ENCODE measurements around the gene SEPTIN11. TPM values are rescaled to one million over a fixed set of nuclear protein-coding genes. Genes with fewer than 3 reads are reported as not detected.

SEPTIN11 gene
- 187 and 192 TPM in 2 replicates for total RNA-seq
- long read RNA-seq, full-length matches to known transcripts, result 137 of 301 reads
- long read RNA-seq, partial matches to known transcripts, result 44 of 301 reads
- long read RNA-seq, other reads (novel, unspliced or antisense), result 120 of 301 reads

DNA sequence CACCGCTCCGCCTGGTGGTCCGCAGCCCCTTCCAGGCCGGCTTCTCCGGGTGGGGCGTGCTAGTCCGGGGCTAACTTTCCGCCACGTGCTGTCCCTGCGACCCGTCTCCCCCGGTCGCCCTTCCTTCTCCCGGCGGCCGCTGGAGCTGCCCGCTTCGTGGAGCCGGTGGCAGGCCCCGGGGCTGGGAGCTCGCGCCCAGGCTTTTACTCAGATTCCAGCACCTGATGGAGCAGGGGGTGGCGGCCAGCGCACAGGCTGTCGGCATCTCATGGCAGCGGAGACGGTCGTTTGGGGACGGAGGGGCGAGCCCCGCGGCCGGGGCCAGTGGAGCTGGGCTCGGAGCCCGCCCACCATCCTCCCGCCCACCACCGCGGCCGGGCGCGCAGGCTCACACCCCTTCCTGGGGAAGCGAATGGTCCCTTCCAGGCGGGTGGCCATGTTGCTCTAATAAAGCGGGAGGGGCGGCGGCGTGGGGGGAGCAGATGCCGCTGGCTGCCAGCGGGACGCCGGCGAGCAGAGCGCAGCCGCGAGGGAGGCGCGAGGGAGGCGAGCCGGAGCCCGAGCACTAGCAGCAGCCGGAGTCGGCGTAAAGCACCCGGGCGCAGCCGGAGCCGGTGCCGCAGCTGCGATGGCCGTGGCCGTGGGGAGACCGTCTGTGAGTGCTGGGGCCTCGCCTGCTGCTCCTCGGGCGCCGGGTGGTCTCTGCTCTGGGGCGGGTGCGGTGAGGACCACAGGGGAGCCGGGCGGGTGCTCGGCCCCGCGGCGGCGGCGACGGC lies at the start of gene SEPTIN11:
Gene SEPTIN11, plus strand, starts transcription at position 477 of the 776 bp plus-strand sequence. Its CDS starts 152 bp downstream, at position 629.
- peak within 1 kb of the TSS; percentile 97 for H3K27ac Mint-ChIP-seq (ENCODE audit: unreplicated experiment)
- H3K9me3 Mint-ChIP-seq, result no peaks in the 10 kb centered on the region

GRCh38 chr4:76902233-76902890 lies 47.2 kb upstream of the SEPTIN11 start:
- no peak overlapping the region for H3K27ac Mint-ChIP-seq (ENCODE audit: unreplicated experiment)
- H3K4me1 Mint-ChIP-seq, result no peaks in the 10 kb centered on the region
- no peak for DNase-seq (ENCODE audit: low read depth, low spot score)
- H3K9me3 Mint-ChIP-seq, result peaks cover 4% of the 10 kb centered on the region
- TF ChIP-seq, protein P1, sequence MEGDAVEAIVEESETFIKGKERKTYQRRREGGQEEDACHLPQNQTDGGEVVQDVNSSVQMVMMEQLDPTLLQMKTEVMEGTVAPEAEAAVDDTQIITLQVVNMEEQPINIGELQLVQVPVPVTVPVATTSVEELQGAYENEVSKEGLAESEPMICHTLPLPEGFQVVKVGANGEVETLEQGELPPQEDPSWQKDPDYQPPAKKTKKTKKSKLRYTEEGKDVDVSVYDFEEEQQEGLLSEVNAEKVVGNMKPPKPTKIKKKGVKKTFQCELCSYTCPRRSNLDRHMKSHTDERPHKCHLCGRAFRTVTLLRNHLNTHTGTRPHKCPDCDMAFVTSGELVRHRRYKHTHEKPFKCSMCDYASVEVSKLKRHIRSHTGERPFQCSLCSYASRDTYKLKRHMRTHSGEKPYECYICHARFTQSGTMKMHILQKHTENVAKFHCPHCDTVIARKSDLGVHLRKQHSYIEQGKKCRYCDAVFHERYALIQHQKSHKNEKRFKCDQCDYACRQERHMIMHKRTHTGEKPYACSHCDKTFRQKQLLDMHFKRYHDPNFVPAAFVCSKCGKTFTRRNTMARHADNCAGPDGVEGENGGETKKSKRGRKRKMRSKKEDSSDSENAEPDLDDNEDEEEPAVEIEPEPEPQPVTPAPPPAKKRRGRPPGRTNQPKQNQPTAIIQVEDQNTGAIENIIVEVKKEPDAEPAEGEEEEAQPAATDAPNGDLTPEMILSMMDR (conservative IDR thresholded peaks at IDR 0.05), result no peak
- H3K27me3 Mint-ChIP-seq (ENCODE audit: low read depth), result peaks cover 28% of the 10 kb centered on the region
- H3K36me3 Mint-ChIP-seq (ENCODE audit: low read depth), result peaks cover 2% of the 10 kb centered on the region
- no peak overlapping the region for H3K4me3 Mint-ChIP-seq

More for the DNA sequence above, at the start of gene SEPTIN11:
- TF ChIP-seq, protein P1 (conservative IDR thresholded peaks at IDR 0.05), result peak; percentile 19
- Mint-ChIP-seq H3K4me3 (peak within 1 kb of the TSS; percentile 90), H3K27me3 (ENCODE audit: low read depth) (no peaks in the 10 kb centered on the region), H3K4me1 (peaks cover 65% of the 10 kb centered on the region), H3K36me3 (ENCODE audit: low read depth) (peaks cover 6% of the 10 kb centered on the region)
- peak; percentile 90 for DNase-seq (ENCODE audit: low read depth, low spot score)

GRCh38 chr4:76904646-76905190 lies 44.8 kb upstream of the SEPTIN11 start:
- Mint-ChIP-seq H3K27me3 (ENCODE audit: low read depth) (peaks cover 7% of the 10 kb centered on the region), H3K4me1 (no peaks in the 10 kb centered on the region), H3K36me3 (ENCODE audit: low read depth) (peaks cover 3% of the 10 kb centered on the region), H3K9me3 (peaks cover 8% of the 10 kb centered on the region), H3K27ac (ENCODE audit: unreplicated experiment) (peak overlapping the region; percentile 52), H3K4me3 (no peak overlapping the region)
- no peak for DNase-seq (ENCODE audit: low read depth, low spot score)
- TF ChIP-seq, protein P1 (conservative IDR thresholded peaks at IDR 0.05), result no peak

- Mint-ChIP-seq H3K4me1 (no peaks in the 10 kb centered on the region), H3K4me3 (no peak overlapping the region), H3K9me3 (peaks cover 9% of the 10 kb centered on the region), H3K27ac (ENCODE audit: unreplicated experiment) (no peak overlapping the region), H3K36me3 (ENCODE audit: low read depth) (peaks cover 3% of the 10 kb centered on the region), H3K27me3 (ENCODE audit: low read depth) (no peaks in the 10 kb centered on the region)
- TF ChIP-seq, protein P1 (conservative IDR thresholded peaks at IDR 0.05), result no peak
- DNase-seq (ENCODE audit: low read depth, low spot score), result no peak
Measured at GRCh38 chr4:76905521-76905920, 44.0 kb upstream of the SEPTIN11 start.

GRCh38 chr4:76909711-76910110 lies 39.8 kb upstream of the SEPTIN11 start:
- no peak overlapping the region for H3K4me3 Mint-ChIP-seq

More at GRCh38 chr4:76909711-76910110, 39.8 kb upstream of the SEPTIN11 start:
- H3K9me3 Mint-ChIP-seq, result peaks cover 9% of the 10 kb centered on the region
- H3K4me1 Mint-ChIP-seq, result no peaks in the 10 kb centered on the region
- no peak overlapping the region for H3K27ac Mint-ChIP-seq (ENCODE audit: unreplicated experiment)
- no peak for DNase-seq (ENCODE audit: low read depth, low spot score)
- H3K36me3 Mint-ChIP-seq (ENCODE audit: low read depth), result peaks cover 3% of the 10 kb centered on the region
- TF ChIP-seq, protein P1 (conservative IDR thresholded peaks at IDR 0.05), result no peak
- H3K27me3 Mint-ChIP-seq (ENCODE audit: low read depth), result no peaks in the 10 kb centered on the region

Data from neural crest cell (in vitro differentiated cells).